Stimulated activated CD8-positive, alpha-beta memory T cell treated with anti-CD3 and anti-CD28 coated beads, Interleukin-15, amount 100 ng/mL, for 48 hours (primary cell): ENCODE results near the gene OGFOD1.
"Not testable (repeated sequence)": the region's sequence is repeated elsewhere in the genome, so short reads cannot be mapped to it uniquely, and the experiment has no call there.

Experiments
- DNase-seq, 2 donors: peaks; one replicate each; pipeline ENCODE4 v3.0.0-alpha.2; 2020; ENCODE audit warnings: low read depth in 2 of 2

OGFOD1 gene

DNA sequence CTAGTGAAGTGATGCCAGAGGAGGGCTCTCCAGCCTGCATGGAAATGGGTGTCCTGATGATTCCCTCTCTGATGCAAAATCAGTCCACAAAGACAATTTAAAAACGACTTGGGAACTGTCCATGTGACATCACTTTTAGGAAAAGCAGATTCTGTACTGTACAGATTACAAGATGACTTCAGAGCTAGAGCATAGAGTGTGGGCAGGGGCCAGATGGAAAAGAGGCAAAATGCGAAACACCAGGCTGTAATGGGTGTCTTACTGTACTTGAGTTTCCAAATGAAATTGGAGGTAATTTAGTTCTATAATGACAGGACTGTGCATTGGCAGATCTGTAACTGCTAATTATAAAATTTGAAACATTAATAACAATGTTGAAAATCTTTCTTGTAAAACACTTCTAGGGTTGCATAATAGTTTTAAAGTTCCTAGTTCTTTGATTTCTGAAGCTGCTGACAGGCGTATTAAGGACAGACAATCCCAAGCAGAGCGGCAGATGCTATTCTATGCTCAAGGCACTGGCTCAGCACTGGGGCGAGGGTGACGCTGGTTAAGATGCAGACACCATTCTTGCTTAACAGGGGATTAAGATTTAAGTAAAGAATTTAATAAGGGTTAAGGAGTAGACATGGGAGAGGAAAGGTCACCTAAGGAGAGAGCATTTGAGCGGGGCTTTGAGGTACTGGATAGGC lies 29.6 kb downstream of the OGFOD1 start:
- no peak for DNase-seq

GRCh38 chr16:56481468-56482122 lies 30.2 kb downstream of the OGFOD1 start:
- DNase-seq: no peak

- DNase-seq: no peak
Measured at GRCh38 chr16:56482683-56483236, 31.4 kb downstream of the OGFOD1 start.

- DNase-seq: no peak
Measured at GRCh38 chr16:56483394-56483793, 32.0 kb downstream of the OGFOD1 start.

DNA sequence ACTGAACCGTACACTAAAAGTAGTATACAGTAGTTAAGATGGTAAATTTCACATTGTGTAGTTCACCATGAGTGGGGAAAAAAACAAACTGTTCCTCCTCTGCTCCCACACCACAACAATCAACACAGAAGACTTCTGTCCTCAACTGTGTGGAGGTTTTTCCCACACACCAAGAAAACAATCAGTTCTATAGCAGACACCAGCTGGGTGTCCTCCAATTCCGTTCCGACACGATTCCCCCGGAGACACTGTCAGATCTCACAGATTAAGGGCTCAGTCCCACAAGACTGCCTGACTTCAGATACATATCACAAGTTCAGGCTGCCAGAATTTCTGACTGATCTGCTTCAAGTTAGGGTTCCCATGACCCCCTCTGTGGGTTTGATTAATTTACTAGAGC lies 36.7 kb downstream of the OGFOD1 start:
- no peak for DNase-seq

DNA sequence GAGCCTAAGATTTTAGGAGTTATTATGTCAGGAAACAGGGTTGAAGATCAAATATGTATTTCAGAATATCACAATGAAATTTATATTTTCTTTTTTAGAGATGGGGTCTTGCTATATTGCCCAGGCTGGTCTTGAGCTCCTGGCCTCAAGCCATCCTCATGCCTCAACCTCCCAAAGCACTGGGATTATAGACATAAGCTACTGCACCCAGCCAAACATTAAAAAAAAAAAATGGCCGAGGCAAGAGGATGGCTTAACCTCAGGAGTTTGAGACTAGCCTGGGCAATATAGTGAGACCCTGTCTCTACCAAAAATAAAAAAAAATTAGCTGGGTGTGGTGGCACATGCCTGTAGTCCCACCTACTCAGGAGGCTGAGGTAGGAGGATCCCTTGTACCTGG lies 37.5 kb downstream of the OGFOD1 start:
- DNase-seq: not testable (repeated sequence)

DNA sequence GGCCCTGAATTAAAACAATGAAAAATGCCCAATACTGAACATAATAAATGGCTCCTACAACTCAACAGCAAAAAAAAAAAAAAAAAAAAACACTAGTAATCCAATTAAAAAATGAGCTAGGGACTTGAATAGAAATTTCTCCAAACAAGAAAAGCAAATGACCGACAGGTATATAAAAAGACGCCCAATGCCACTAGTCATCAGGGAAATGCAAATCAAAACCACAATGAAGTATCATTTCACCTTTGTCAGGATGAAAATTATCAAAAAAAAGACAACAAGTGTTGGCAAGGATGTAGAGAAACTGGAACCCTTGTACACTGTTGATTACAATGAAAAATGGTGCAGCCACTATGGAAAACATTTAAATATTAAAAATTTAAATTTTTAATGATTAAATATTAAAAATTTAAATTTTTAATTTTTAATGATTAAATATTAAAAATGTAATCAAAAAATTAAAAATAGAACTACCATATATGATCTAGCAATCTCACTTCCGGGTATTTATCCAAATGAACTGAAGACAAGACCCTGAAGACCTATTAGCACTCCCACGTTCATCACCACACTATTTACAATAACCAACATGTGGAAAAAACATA lies 40.4 kb downstream of the OGFOD1 start:
- no peak for DNase-seq

- DNase-seq: no peak
Measured at GRCh38 chr16:56493126-56493525, 41.8 kb downstream of the OGFOD1 start.

DNA sequence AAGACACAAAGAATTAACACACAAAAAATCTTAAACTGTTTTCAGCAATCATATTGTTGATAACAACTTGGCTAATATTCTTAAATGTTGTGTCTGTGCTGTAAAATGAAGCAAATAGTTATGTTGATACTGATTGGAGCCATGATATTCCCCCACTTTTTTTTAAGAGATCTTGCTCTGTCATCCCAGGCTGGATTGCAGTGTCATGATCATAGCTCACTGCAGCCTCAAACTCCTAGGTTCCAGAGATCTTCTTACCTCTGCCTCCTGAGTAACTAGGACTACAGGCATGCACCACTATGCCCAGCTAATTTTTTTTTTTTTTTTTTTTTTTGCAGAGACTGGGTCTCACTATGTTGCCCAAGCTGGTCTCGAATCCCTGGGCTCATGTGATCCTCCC lies 42.5 kb downstream of the OGFOD1 start:
- no peak for DNase-seq

DNA sequence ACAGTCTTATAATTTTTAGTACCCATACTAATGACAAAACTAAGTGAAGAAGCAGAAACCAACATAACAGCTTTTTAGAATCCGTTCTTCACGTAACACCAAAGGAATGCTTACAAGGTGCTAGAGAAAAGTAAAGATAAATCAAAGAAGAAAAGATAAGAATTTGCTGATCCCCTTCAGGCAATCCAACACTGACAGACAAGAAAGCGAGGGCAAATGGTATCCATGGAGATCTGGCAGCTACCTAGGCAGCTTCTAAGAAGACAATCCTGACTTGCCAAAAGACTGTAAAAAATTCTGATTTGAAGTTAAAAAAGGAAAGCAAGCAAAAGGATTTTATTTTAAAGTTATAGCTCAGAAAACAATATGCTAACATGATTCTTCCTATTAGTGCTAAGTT lies 53.8 kb downstream of the OGFOD1 start:
- DNase-seq: no peak

- no peak for DNase-seq
Measured at GRCh38 chr16:56506941-56507340, 55.6 kb downstream of the OGFOD1 start.

- no peak for DNase-seq
Measured at GRCh38 chr16:56510544-56510943, 59.2 kb downstream of the OGFOD1 start.

DNA sequence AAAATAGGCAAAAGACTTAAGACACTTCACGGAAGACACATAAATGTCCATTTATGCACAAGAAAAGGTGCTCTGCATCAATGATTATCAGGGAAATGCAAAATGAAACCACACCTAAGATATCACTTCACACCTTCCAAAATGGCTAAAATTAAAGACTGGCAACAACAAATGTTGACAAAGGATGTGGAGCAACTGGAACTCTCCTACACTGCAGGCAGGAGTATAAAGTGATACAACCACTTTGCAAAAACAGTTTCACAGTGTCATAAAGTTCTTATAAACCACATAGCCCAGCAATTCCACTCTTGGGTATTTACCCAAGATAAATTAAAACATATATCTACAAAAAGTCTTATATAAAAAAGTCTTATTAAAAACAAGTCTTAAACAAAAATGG lies 60.7 kb downstream of the OGFOD1 start:
- DNase-seq: no peak

GRCh38 chr16:56513091-56513490 lies 61.7 kb downstream of the OGFOD1 start:
- no peak for DNase-seq

DNA sequence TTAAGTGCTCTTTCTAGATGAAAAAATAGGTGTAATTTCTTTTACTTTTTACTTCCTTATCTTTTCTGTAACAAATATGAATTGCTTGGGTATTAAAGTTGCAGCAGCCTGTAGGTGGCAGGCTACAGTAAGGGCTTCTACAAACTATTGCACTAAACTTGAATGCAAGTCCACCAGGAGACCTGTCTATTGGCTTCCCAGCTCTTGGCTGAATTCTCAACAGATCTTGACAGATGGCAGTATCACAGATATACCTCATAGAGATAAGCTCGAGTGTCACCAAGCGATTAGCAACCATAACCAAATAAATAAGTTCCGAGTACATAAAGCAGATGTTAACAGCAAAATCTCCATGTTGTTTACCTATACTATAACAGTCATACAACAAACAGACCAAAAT lies 62.6 kb downstream of the OGFOD1 start:
- DNase-seq: peak in 1 of 2 donors; percentile 10

DNA sequence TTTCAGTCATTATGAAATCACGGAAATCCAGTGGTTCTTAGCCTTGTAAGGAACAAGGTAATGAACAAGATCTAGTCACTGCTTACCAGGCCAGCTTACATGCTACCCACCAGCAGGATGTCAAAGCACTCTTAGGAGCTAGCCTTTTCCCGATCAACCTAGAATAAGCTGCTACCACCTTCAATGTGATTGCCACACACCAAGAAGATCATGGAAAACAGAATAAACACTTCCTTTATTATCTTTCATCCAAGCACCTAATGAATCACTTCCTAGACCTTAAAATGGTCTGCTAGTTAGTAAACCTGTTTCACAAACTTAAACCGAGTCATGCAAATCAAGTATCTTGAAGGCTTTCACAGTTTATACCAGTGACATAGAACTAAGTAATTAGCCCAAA lies 63.5 kb downstream of the OGFOD1 start:
- no peak for DNase-seq

GRCh38 chr16:56515665-56516064 lies 64.3 kb downstream of the OGFOD1 start:
- no peak for DNase-seq

- no peak for DNase-seq
Measured at GRCh38 chr16:56517206-56517605, 65.9 kb downstream of the OGFOD1 start.

DNA sequence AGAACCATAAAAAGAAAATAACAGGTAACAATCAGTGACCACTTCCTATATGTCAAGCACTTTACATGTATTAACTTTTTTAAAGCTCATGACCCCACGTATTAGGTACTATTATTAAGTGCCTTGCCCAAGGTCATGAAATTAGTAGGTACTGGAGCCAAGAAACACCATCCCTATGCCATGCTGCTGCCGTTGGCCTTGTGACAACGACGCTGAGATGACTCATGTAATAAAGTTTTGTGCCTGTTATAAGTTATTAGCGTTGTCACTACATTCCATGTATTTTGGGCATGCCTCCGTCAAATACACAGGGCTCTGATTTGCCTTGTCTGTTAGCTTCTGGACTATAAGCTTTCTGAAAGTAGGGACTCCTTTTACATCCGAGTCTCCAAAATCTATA lies 67.1 kb downstream of the OGFOD1 start:
- DNase-seq: no peak

DNA sequence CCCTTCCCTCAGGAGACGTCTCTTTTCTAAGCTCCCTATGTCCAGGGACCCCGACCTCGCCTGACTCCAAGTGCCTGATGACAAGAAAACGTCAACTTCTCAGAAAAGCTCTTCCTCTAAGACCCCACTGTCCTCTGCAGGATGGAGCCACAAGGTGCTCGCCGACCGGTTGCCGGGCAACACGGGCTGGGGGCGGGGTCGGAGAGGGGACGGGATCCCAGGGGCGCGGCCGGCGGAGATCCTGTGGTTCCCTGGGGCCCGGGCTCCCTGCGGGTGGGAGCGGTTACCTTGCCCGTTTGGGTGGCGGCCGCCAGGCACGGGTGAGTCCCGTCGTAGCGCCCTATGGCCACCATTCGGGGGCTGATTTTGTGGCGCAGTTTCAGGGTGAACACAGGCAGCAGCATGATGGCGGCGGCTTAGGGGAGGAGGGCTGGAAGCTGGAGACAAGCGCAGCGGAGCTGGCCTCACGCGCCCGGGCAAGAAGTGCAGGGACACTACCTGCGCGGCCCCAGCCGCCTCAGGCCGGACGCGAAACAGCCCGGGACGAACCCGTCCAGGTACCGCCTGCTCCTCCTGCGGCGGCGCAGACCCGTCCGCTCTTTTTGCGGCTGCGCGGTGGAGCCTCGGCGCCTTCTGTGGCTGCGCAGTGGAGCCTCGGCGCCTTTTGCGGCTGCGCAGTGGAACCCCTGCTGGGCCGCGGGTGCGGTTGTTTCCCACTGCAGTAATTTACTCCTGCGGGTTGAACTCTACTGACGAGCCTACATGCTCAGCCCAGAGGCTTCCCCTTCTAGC lies 68.3 kb downstream of the OGFOD1 start, which contains the start of gene BBS2:
Gene BBS2 (minus strand): TSS at position 566 of the 792 bp plus-strand sequence. CDS start 162 bp downstream, at position 404.
- DNase-seq: peak; percentile 86 to 87

DNA sequence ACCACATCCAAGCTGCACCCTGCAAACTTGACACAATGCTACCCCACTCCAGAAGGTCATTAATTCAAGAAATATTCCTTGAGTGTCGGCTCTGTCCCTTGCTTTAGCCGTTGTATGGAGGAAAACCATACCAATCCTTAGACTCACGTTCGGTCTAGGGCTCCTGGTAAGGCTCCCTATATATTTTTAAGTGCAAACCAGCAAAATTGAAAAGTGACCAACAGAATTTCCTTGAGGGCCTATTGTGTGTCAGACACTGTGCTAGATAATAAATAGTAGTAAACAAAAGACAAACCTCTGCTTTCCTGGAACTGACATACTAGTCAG lies 68.9 kb downstream of the OGFOD1 start:
- no peak for DNase-seq

- DNase-seq: no peak
Measured at GRCh38 chr16:56525236-56525635, 73.9 kb downstream of the OGFOD1 start.
